OCI-LY1 (cell line): ENCODE measurements around the gene VAPB.

Source experiments
- H2AFZ ChIP-seq: fragments of 200-600 bp; sonication (generic), shearing (Covaris generic); 2 replicates; pipeline ENCODE4 v1.6.0; 2014; ENCODE audit warnings: antibody characterized with exemption, mild to moderate bottlenecking, low read length
- H3F3A ChIP-seq: fragments of 200-600 bp; sonication (generic), shearing (Covaris generic); 2 replicates; pipeline ENCODE4 v1.6.0; 2014; ENCODE audit warnings: mild to moderate bottlenecking, antibody characterized with exemption, low read length, moderate library complexity; ENCODE audit not compliant: insufficient read depth
- H3K27ac ChIP-seq: fragments of 200-600 bp; sonication (generic); 2 replicates; pipeline ENCODE4 v1.5.1; 2014; ENCODE audit warnings: low read length, mixed run types, mild to moderate bottlenecking, low read depth; ENCODE audit not compliant: poor library complexity, severe bottlenecking
- H3K27me3 ChIP-seq: fragments of 200-600 bp; sonication (generic); 2 replicates; pipeline ENCODE4 v1.6.0; 2014; ENCODE audit warnings: antibody characterized with exemption, mild to moderate bottlenecking, low read length, moderate library complexity; ENCODE audit not compliant: insufficient read depth
- H3K36me3 ChIP-seq: fragments of 200-600 bp; sonication (generic); 2 replicates; pipeline ENCODE4 v1.6.1; 2014; ENCODE audit warnings: mild to moderate bottlenecking, antibody characterized with exemption, low read length, moderate library complexity, mixed read lengths; ENCODE audit not compliant: insufficient read depth
- H3K4me1 ChIP-seq: fragments of 200-600 bp; sonication (generic); 2 replicates; pipeline ENCODE4 v1.5.1; 2014; ENCODE audit warnings: mild to moderate bottlenecking, low read length, moderate library complexity; ENCODE audit not compliant: insufficient read depth, severe bottlenecking
- H3K4me2 ChIP-seq: fragments of 200-600 bp; sonication (generic), shearing (Covaris generic); 2 replicates; pipeline ENCODE4 v1.6.1; 2014; ENCODE audit warnings: low read length
- H3K4me3 ChIP-seq: fragments of 200-600 bp; sonication (generic); 2 replicates; pipeline ENCODE4 v1.5.1; 2014; ENCODE audit warnings: low read length, low read depth, mild to moderate bottlenecking, mixed read lengths; ENCODE audit not compliant: poor library complexity, severe bottlenecking
- H3K79me2 ChIP-seq: fragments of 200-600 bp; shearing (Covaris generic); 2 replicates; pipeline ENCODE4 v1.6.1; 2016; ENCODE audit warnings: mixed run types, low read length, mixed read lengths; ENCODE audit not compliant: insufficient read depth
- H3K9ac ChIP-seq: fragments of 200-600 bp; sonication (generic), shearing (Covaris generic); 2 replicates; pipeline ENCODE4 v1.6.1; 2014; ENCODE audit warnings: mild to moderate bottlenecking, low read length, mixed read lengths
- H3K9me2 ChIP-seq: fragments of 200-600 bp; sonication (generic), shearing (Covaris generic); 2 replicates; pipeline ENCODE4 v1.6.1; 2014; ENCODE audit warnings: low read depth, mild to moderate bottlenecking, low read length, mixed read lengths
- H3K9me3 ChIP-seq: fragments of 200-600 bp; shearing (Covaris generic); 2 replicates; pipeline ENCODE4 v1.6.1; 2014; ENCODE audit warnings: low read length, mixed read lengths
- H4K20me1 ChIP-seq: fragments of 200-600 bp; sonication (generic), shearing (Covaris generic); 2 replicates; pipeline ENCODE4 v1.6.0; 2016; ENCODE audit warnings: mild to moderate bottlenecking, low read length; ENCODE audit not compliant: insufficient read depth
- EZH2 ChIP-seq: fragments of 200-600 bp; sonication (generic), shearing (Covaris generic); IDR thresholded peaks from 2 replicates; pipeline ENCODE4 v1.8.0; 2017; ENCODE audit warnings: borderline replicate concordance, mixed run types, mild to moderate bottlenecking, antibody characterized with exemption, low read length, moderate library complexity, mixed read lengths
- TF ChIP-seq, protein P1 (sequence below): fragments of 200-600 bp; sonication (generic), shearing (Covaris generic); IDR thresholded peaks from 2 replicates; pipeline ENCODE4 v1.5.1; 2017; ENCODE audit warnings: mild to moderate bottlenecking, antibody characterized with exemption, low read length, moderate library complexity, mixed read lengths

VAPB gene

DNA sequence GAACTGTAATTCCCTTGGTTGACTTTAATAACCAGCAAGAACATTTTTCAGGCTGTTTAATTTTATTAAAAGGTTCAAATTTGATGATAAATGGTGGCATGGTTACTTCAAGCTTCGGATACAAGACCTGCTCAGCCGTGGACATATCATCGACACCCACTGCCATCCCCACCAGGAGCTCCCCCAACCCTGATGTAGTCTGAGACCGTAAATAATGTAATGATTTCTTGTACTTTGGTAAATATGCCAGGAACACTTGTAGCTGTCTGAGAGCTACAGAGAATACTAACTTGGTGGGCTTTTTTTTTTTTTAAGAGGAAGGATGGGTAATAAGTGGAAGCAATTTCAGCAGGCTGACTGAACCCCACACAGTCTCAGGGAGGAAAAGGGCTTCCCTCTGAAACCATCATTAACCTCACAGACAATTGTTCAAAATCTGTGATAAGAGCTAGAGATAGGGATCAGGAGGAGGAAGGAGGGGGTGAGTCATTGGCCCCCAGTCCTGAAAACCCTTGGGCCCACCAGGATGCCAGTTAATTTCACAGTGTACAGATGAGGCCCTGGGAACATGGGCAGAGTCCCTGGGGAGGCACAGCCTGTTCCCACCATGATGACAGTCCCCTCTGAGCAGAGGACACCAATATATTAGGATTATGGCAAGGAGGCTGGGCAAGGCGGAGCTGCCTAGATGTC lies 70.2 kb downstream of the VAPB start:
- no peak overlapping the region for H3K4me2 ChIP-seq
- no peaks in the 10 kb centered on the region for H3K79me2 ChIP-seq
- no peak overlapping the region for H2AFZ ChIP-seq
- no peaks in the 10 kb centered on the region for H3K27me3 ChIP-seq
- no peaks in the 10 kb centered on the region for H4K20me1 ChIP-seq
- H3K9me2 ChIP-seq, result no peaks in the 10 kb centered on the region
- H3F3A ChIP-seq, result no peaks in the 10 kb centered on the region
- H3K4me3 ChIP-seq, result no peak overlapping the region
- H3K27ac ChIP-seq, result no peak overlapping the region
- H3K36me3 ChIP-seq, result peaks cover 6% of the 10 kb centered on the region; the same call in 1 of the 2 replicates
- no peak overlapping the region for H3K9ac ChIP-seq
- peaks cover 12% of the 10 kb centered on the region for H3K4me1 ChIP-seq
- TF ChIP-seq, protein P1, sequence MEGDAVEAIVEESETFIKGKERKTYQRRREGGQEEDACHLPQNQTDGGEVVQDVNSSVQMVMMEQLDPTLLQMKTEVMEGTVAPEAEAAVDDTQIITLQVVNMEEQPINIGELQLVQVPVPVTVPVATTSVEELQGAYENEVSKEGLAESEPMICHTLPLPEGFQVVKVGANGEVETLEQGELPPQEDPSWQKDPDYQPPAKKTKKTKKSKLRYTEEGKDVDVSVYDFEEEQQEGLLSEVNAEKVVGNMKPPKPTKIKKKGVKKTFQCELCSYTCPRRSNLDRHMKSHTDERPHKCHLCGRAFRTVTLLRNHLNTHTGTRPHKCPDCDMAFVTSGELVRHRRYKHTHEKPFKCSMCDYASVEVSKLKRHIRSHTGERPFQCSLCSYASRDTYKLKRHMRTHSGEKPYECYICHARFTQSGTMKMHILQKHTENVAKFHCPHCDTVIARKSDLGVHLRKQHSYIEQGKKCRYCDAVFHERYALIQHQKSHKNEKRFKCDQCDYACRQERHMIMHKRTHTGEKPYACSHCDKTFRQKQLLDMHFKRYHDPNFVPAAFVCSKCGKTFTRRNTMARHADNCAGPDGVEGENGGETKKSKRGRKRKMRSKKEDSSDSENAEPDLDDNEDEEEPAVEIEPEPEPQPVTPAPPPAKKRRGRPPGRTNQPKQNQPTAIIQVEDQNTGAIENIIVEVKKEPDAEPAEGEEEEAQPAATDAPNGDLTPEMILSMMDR, result no peak
- no peak for TF ChIP-seq EZH2
- H3K9me3 ChIP-seq, result peaks cover 6% of the 10 kb centered on the region

DNA sequence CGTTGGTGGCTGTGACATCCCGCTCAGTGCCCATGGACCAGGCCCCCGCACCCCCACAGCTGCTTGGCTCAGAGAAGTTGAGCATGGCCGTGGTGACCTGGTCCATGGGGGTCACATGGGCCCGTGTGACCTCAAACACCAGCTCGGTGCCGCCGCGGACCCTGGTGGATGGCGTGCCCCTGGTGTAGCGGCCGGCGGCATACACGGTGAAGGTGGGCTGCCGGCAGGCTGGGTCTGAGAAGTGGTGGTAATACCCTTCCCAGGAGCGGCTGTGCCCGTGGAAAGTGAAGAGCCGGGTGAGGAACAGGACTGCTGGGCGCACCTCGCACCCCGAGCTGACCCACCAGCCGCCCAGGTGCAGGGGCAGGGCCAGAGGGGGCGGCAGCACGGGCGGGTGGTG lies 72.1 kb downstream of the VAPB start:
- no peaks in the 10 kb centered on the region for H3K79me2 ChIP-seq
- no peak overlapping the region for H3K9ac ChIP-seq
- H3K4me3 ChIP-seq, result no peak overlapping the region
- no peak overlapping the region for H2AFZ ChIP-seq
- no peaks in the 10 kb centered on the region; the same call in 1 of the 2 replicates for H3K36me3 ChIP-seq
- no peaks in the 10 kb centered on the region for H3F3A ChIP-seq
- TF ChIP-seq EZH2, result no peak
- TF ChIP-seq, protein P1, result no peak
- peaks cover 12% of the 10 kb centered on the region for H3K4me1 ChIP-seq
- H3K9me3 ChIP-seq, result no peaks in the 10 kb centered on the region
- no peaks in the 10 kb centered on the region for H4K20me1 ChIP-seq
- H3K9me2 ChIP-seq, result no peaks in the 10 kb centered on the region
- H3K4me2 ChIP-seq, result no peak overlapping the region
- no peak overlapping the region for H3K27ac ChIP-seq
- no peaks in the 10 kb centered on the region for H3K27me3 ChIP-seq

GRCh38 chr20:58461899-58462298 lies 72.9 kb downstream of the VAPB start:
- no peaks in the 10 kb centered on the region for H3F3A ChIP-seq
- H3K27me3 ChIP-seq, result no peaks in the 10 kb centered on the region
- no peaks in the 10 kb centered on the region; the same call in 1 of the 2 replicates for H3K36me3 ChIP-seq
- H3K4me2 ChIP-seq, result no peak overlapping the region
- no peaks in the 10 kb centered on the region for H3K79me2 ChIP-seq
- no peak overlapping the region for H2AFZ ChIP-seq
- H3K9me2 ChIP-seq, result no peaks in the 10 kb centered on the region
- H3K9me3 ChIP-seq, result no peaks in the 10 kb centered on the region
- H3K9ac ChIP-seq, result no peak overlapping the region
- H3K27ac ChIP-seq, result no peak overlapping the region
- TF ChIP-seq EZH2, result no peak
- TF ChIP-seq, protein P1, result no peak
- H4K20me1 ChIP-seq, result no peaks in the 10 kb centered on the region
- no peak overlapping the region for H3K4me3 ChIP-seq
- peaks cover 12% of the 10 kb centered on the region for H3K4me1 ChIP-seq
